BJ (cell line): ENCODE measurements around the gene TIPARP. TPM values are rescaled to one million over a fixed set of nuclear protein-coding genes. Genes with fewer than 3 reads are reported as not detected.

ENCODE experiments used
- CTCF ChIA-PET: fragments of 350-600 bp; formaldehyde crosslinking; extraction: SDS; loops from one replicate; lab custom pipeline; 2021; ENCODE audit warnings: antibody characterized with exemption, inconsistent platforms; lab: Yijun Ruan, JAX
- POLR2A ChIA-PET: fragments of 300-600 bp; sonication (Branson Sonifier 250); formaldehyde crosslinking; extraction: SDS; loops from one replicate; lab custom pipeline; 2021; ENCODE audit warnings: antibody characterized with exemption; lab: Charles Lee
- DNase-seq: peaks from one replicate; pipeline ENCODE4 v3.0.0-alpha.2; 2011; ENCODE audit warnings: low read depth
- H3K27me3 ChIP-seq: 2 replicates; pipeline ENCODE4 v1.6.0; 2011; ENCODE audit warnings: low read length; ENCODE audit not compliant: control insufficient read depth, insufficient read depth
- H3K36me3 ChIP-seq: 2 replicates; pipeline ENCODE4 v1.5.1; 2011; ENCODE audit warnings: low read length; ENCODE audit not compliant: control insufficient read depth, insufficient read depth
- H3K4me3 ChIP-seq: 2 replicates; pipeline ENCODE4 v1.5.1; 2011; ENCODE audit warnings: low read depth, mild to moderate bottlenecking, control low read depth, low read length
- polyA plus RNA-seq: library from polyadenylated mRNA; depleted of rRNA; stranded (reverse); fragments of >200 nt; gene quantifications from 2 replicates; pipeline ENCODE4 v1.2.3, GENCODE V29; 2011
- TF ChIP-seq, protein P1 (sequence below): IDR thresholded peaks from 2 replicates; pipeline ENCODE4 v1.5.1; 2011; ENCODE audit warnings: low read depth, mild to moderate bottlenecking, control low read depth, inconsistent platforms, low read length, moderate library complexity; ENCODE audit not compliant: insufficient read depth

Gene TIPARP
- polyA plus RNA-seq, 1 experiment = 23.0 TPM

DNA sequence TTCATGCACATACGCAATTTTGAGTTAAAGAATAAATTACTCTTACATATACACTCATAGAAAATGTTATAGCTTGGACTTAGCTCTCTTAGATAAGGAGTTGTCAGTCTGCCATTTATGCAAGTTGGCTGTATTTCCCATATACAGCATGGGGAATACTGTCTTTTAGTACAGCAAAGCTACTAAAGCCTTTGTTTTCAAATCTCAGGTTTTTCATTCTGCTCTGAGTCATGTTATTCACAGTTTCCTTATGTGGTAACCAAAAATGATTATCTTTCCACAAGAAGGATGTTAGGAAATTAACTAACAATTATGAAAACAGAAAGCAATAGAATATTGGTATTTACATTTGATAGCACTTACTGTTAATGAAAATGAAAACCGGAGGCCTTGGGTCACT is 4.3 kb upstream of the TIPARP start:
- ChIA-PET POLR2A (no interaction called here), CTCF (interaction anchor here (1.0 to 7.3 kb wide), 2 partner anchors 196 to 411 kb away, joined by 4 to 54 read pairs; no protein-coding TSS in a partner anchor)
- Histone ChIP-seq H3K27me3 (no peaks in the 10 kb centered on the region), H3K36me3 (no peaks in the 10 kb centered on the region), H3K4me3 (no peak overlapping the region)
- TF ChIP-seq, protein P1, sequence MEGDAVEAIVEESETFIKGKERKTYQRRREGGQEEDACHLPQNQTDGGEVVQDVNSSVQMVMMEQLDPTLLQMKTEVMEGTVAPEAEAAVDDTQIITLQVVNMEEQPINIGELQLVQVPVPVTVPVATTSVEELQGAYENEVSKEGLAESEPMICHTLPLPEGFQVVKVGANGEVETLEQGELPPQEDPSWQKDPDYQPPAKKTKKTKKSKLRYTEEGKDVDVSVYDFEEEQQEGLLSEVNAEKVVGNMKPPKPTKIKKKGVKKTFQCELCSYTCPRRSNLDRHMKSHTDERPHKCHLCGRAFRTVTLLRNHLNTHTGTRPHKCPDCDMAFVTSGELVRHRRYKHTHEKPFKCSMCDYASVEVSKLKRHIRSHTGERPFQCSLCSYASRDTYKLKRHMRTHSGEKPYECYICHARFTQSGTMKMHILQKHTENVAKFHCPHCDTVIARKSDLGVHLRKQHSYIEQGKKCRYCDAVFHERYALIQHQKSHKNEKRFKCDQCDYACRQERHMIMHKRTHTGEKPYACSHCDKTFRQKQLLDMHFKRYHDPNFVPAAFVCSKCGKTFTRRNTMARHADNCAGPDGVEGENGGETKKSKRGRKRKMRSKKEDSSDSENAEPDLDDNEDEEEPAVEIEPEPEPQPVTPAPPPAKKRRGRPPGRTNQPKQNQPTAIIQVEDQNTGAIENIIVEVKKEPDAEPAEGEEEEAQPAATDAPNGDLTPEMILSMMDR = no peak
- no peak for DNase-seq

DNA sequence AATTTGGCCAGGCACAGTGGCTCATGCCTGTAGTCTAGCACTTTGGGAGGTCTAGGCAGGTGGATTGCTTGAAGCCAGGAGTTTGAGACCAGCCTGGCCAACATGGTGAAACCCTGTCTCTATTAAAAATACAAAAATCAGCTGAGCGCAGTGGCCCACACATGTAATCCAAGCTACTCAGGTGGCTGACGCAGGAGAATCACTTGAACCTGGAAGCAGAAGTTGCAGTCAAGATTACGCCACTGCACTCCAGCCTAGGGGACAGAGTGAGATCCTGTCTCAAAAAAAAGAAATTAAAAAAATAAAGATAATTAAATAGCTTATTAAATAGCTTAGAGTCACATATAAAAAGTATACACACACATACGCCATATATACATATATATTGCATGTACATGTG is 3.7 kb upstream of the TIPARP start:
- ChIA-PET POLR2A (no interaction called here), CTCF (interaction anchor here (1.0 to 7.3 kb wide), 3 partner anchors 195 to 466 kb away, joined by 4 to 54 read pairs (median 37); no protein-coding TSS in a partner anchor)
- no peaks in the 10 kb centered on the region for H3K36me3 ChIP-seq
- DNase-seq = no peak
- TF ChIP-seq, protein P1 = no peak
- H3K4me3 ChIP-seq = no peak overlapping the region
- no peaks in the 10 kb centered on the region for H3K27me3 ChIP-seq

DNA sequence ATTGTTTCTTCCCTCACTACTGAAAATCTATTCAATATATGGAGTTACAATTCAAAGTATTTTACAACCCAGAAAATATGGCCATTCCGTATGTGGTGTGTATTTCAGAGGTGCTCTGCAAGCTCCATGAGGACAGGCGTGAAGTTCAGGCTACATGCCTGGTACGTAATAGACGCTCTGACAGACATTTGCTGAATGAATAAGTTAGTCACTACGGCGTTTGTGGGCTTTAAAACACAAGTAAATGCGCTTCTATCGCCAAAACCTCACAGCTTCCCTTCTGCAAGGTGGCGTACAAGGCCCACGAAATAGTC is 701 bp upstream of the TIPARP start:
- ChIA-PET POLR2A (no interaction called here), CTCF (interaction anchor here (0.7 to 7.3 kb wide), 23 partner anchors 9 to 521 kb away, joined by 3 to 54 read pairs (median 4); no protein-coding TSS in a partner anchor)
- Histone ChIP-seq H3K4me3 (peak overlapping the region; percentile 92), H3K36me3 (peaks cover 2% of the 10 kb centered on the region; the same call in 1 of the 2 replicates), H3K27me3 (no peaks in the 10 kb centered on the region)
- DNase-seq = no peak
- TF ChIP-seq, protein P1 = no peak

DNA sequence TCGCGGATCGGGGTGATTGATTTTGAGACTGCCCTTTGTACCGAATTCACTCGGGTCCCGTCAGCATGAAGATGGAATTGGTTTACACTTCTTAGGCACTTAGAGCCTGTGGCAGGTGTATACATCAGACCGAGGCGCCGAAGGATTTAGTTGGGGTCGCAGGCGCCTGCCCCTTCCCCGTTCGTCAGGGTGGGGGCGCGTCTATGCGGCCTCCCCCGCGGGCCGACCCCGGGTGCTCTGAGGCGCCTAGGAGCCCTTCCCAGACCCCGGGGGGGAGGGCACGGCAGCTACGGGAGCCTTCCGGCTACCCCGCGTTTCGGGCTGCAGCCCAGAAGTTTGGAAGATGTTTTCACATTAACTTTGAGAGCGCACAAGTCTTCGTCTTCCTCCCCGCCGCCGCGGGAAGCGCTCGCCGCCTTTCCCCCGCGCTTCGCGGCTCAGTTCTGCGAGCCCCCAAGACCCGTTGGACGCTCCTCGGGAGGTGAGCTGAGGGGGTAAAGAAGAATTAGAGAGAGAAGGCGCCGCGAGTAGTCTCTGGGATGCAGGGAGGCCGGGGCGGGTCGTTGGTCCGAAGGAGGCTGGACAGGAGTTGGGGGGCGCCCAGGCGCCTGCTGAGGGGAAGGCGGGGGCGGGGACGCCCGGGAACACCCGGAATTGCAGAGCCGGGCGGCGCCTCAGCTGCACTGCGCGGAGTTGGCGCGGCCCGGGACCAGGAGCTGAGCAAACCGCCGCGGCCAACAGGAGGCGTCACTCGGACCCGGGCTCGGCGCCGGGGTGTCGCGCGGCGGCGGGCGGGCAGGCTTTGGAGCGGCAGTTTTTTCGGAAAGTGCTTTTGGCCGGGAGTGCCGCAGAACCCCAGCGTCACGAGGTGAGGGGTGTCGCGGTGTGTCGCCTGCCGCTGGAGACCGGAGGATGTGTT is 780 bp downstream of the TIPARP start:
- TF ChIP-seq, protein P1 = no peak; the same call in none of the 2 replicates
- Histone ChIP-seq H3K36me3 (peaks cover 2% of the 10 kb centered on the region), H3K27me3 (no peaks in the 10 kb centered on the region), H3K4me3 (peak overlapping the region; percentile 92)
- ChIA-PET POLR2A (interaction anchor here (0.5 to 0.7 kb wide), 3 partner anchors 146 to 523 kb away, joined by 3 read pairs; no protein-coding TSS in a partner anchor), CTCF (interaction anchor here (0.6 to 7.3 kb wide), 35 partner anchors 8 to 523 kb away, joined by 3 to 54 read pairs (median 4); partner anchors contain the start of gene SSR3)
- DNase-seq = no peak
